B cell (primary cell): ENCODE measurements around the gene PIP5KL1. TPM values are rescaled to one million over a fixed set of nuclear protein-coding genes. Genes with fewer than 3 reads are reported as not detected.

Experiments
- ATAC-seq: fragments of 200-7000 bp; cut with Tn5 transposase; one replicate; pipeline ENCODE4 v1.10.0; 2021; ENCODE audit warnings: low read depth, mild to moderate bottlenecking, moderate number of reproducible peaks, moderate library complexity
- CTCF ChIA-PET: fragments of 350-600 bp; sonication (Branson Sonifier 250); formaldehyde crosslinking; loops from one replicate; lab custom pipeline; 2021; ENCODE audit warnings: antibody characterized with exemption, inconsistent platforms; lab: Charles Lee
- POLR2A ChIA-PET: fragments of 350-600 bp; sonication (Branson Sonifier 250); formaldehyde crosslinking; loops from one replicate; lab custom pipeline; 2021; ENCODE audit warnings: antibody characterized with exemption; lab: Charles Lee
- DNase-seq: peaks from one replicate; pipeline ENCODE4 v3.0.0; 2013
- H2AFZ ChIP-seq: 2 replicates; pipeline ENCODE4 v1.6.1; 2012; ENCODE audit warnings: mild to moderate bottlenecking, low read depth, low read length; ENCODE audit not compliant: insufficient read depth, poor library complexity, severe bottlenecking
- H3K27ac ChIP-seq, 2 donors: 1 replicate in 1 of 2; 2 replicates in 1 of 2; pipeline ENCODE4 v1.5.1; 2012 to 2013; ENCODE audit warnings: low read length in 2 of 2, mild to moderate bottlenecking in 2 of 2, moderate library complexity in 1 of 2
- H3K27me3 ChIP-seq, 4 experiments: fragments of 200-600 bp in 1 of 4; sonication (generic) in 1 of 4; replicated peaks in 1 of 4; 1 replicate in 2 of 4; 2 replicates in 2 of 4; pipeline versions ENCODE4 v1.6.1 to v1.7.0; 2013 to 2016; ENCODE audit warnings: low read length in 3 of 4, mild to moderate bottlenecking in 2 of 4, mixed read lengths in 1 of 4, moderate library complexity in 1 of 4; ENCODE audit not compliant: insufficient read depth in 4 of 4, control insufficient read depth in 3 of 4; ENCODE audit errors: control extremely low read depth in 1 of 4
- H3K36me3 ChIP-seq, 2 experiments: replicated peaks in 1 of 2; 1 replicate in 1 of 2; 2 replicates in 1 of 2; pipeline versions ENCODE4 v1.6.1 to v1.7.1; 2013; ENCODE audit warnings: low read length in 1 of 2; ENCODE audit not compliant: insufficient read depth in 2 of 2, control insufficient read depth in 1 of 2; ENCODE audit errors: control extremely low read depth in 1 of 2, extremely low read depth in 1 of 2
- H3K4me1 ChIP-seq, 2 donors: fragments of 200-600 bp in 1 of 2; sonication (generic) in 1 of 2; 1 replicate in 1 of 2; 2 replicates in 1 of 2; pipeline versions ENCODE4 v1.5.1 to v1.6.1; 2013 to 2017; ENCODE audit warnings: low read length in 2 of 2; ENCODE audit not compliant: control insufficient read depth in 2 of 2, insufficient read depth in 2 of 2
- H3K4me2 ChIP-seq: replicated peaks from 2 replicates; pipeline ENCODE3; 2012; ENCODE audit warnings: mild to moderate bottlenecking, low read depth, low read length; ENCODE audit not compliant: poor library complexity, severe bottlenecking
- H3K4me3 ChIP-seq, 5 experiments: fragments of 200-600 bp in 1 of 5; sonication (generic) in 1 of 5; 1 replicate in 3 of 5; 2 replicates in 2 of 5; pipeline versions ENCODE4 v1.5.1 to v1.7.0; 2011 to 2016; ENCODE audit warnings: low read length in 4 of 5, mild to moderate bottlenecking in 4 of 5, low read depth in 2 of 5, control low read depth in 1 of 5, moderate library complexity in 1 of 5; ENCODE audit not compliant: insufficient read depth in 1 of 5; ENCODE audit errors: control extremely low read depth in 1 of 5, extremely low read depth in 1 of 5
- H3K79me2 ChIP-seq: fragments of 200-600 bp; sonication (generic); one replicate; pipeline ENCODE4 v1.6.0; 2016; ENCODE audit warnings: low read length; ENCODE audit not compliant: control insufficient read depth, insufficient read depth
- H3K9ac ChIP-seq: fragments of 200-600 bp; sonication (generic); 2 replicates; pipeline ENCODE4 v1.6.1; 2017; ENCODE audit warnings: mild to moderate bottlenecking, low read length, moderate library complexity
- H3K9me3 ChIP-seq, 3 donors: one replicate each; pipeline versions ENCODE4 v1.6.1 to v1.7.1; 2013; ENCODE audit warnings: low read length in 2 of 3; ENCODE audit not compliant: control insufficient read depth in 2 of 3, insufficient read depth in 1 of 3; ENCODE audit errors: control extremely low read depth in 1 of 3
- H4K20me1 ChIP-seq: 2 replicates; pipeline ENCODE4 v1.6.0; 2012; ENCODE audit warnings: mild to moderate bottlenecking, low read length; ENCODE audit not compliant: insufficient read depth, control insufficient read depth, poor library complexity, severe bottlenecking
- H3K27ac Mint-ChIP-seq: one replicate; pipeline ENCODE4 v1.8.0; 2021; ENCODE audit warnings: mixed read lengths
- H3K27me3 Mint-ChIP-seq: one replicate; pipeline ENCODE4 v1.8.0; 2021; ENCODE audit warnings: mixed read lengths
- H3K4me1 Mint-ChIP-seq: one replicate; pipeline ENCODE4 v1.8.0; 2021; ENCODE audit warnings: mixed read lengths
- H3K4me3 Mint-ChIP-seq: one replicate; pipeline ENCODE4 v1.8.0; 2021; ENCODE audit warnings: mixed read lengths
- H3K9me3 Mint-ChIP-seq: one replicate; pipeline ENCODE4 v1.8.0; 2022; ENCODE audit warnings: mixed read lengths; ENCODE audit not compliant: insufficient read depth
- CTCF ChIP-seq: fragments of 200-600 bp; IDR thresholded peaks from one replicate; pipeline ENCODE4 v1.8.0; 2022; ENCODE audit warnings: antibody characterized with exemption, mild to moderate bottlenecking
- EZH2 ChIP-seq: IDR thresholded peaks from 2 replicates; pipeline ENCODE4 v1.6.1; 2012; ENCODE audit warnings: borderline replicate concordance, low read depth, mild to moderate bottlenecking, moderate library complexity, low read length; ENCODE audit not compliant: insufficient read depth, poor library complexity, severe bottlenecking
- WGBS: methylation state at CpG from one replicate; pipeline ENCODE4 v1.1.5; 2013; ENCODE audit warnings: missing lambda C conversion rate; ENCODE audit not compliant: insufficient coverage; 5-methylcytosine and 5-hydroxymethylcytosine counted together
- intact Hi-C: fragments of 100-400 bp; cut with micrococcal nuclease; formaldehyde crosslinking; loops from one replicate; pipeline ENCODE4 v1.10.0; 2022
- polyA plus RNA-seq: library from polyadenylated mRNA; depleted of rRNA; stranded (reverse); fragments of >200 nt; gene quantifications from 2 replicates; pipeline ENCODE4 v1.2.3, GENCODE V29; 2012
- total RNA-seq, 2 donors: library from RNA; stranded (reverse); fragments of 120-200 nt in 1 of 2; gene quantifications; 1 replicate in 1 of 2; 2 replicates in 1 of 2; pipeline versions ENCODE4 v1.2.3 to v1.2.4, GENCODE V29; 2013 to 2022

The PIP5KL1 gene
- total and polyA plus RNA-seq, 2 donors (not counting 1 experiment from before 2014, with no cell fraction given) = 0.75 to 1.4 TPM

DNA sequence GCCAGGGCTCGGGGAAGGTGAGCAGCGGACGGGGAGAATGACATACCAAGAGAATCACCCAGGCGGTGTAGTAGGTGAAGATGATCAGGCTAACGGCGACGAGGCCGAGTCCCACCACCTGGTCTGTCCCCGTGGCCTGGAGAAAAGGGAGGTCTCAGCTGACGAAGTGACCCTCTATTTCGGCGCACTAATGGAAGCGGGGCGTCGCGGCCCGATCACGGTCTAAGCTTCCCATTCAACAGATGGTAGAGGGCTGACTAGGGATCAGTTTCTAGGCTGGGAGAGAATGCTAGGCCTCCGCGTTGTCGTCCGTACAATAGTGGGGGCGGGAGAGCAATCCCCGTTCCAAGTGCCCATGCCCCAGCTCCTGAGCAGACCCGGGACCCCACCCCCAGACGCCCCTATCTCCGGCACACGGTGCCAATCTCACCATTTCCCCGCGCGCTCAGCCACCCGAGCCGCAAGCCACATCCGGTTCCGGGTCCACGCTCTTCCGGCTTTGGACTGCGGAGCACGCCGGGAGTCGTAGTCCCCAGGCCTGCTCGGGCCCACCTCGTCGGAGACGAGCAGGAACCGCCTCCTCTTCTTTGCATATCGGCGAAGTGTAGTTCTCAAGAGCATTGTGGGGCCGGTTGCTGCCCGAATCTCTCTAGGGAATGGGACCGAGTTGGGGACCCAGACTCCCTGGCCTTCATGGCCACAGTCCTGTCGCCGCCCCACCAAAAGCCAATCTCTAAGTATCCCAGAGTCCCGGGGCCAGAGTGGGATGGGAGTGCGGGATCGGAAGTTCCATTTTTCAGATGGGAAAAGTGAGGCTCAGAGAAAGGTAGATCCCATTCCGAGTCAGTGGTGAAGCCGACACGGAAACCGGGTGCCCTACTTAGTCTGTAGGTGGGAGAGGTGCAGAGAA, 7.1 kb upstream of the PIP5KL1 start, which contains the start of gene DPM2:
TSS of gene DPM2 (minus strand) at position 467 of the 910 bp plus-strand sequence. CDS start at position 433, 34 bp downstream.
- intact Hi-C loops = loop anchor here (1.0 kb wide), 2 partner anchors 10 to 202 kb away; partner anchors contain the start of gene TOR2A
- ATAC-seq (peak; percentile 90), DNase-seq (peak; percentile 93)
- Mint-ChIP-seq H3K9me3 (no peaks in the 10 kb centered on the region), H3K27ac (peak within 1 kb of the TSS; percentile 98), H3K4me1 (peaks cover 39% of the 10 kb centered on the region), H3K4me3 (peak within 1 kb of the TSS; percentile 93), H3K27me3 (no peaks in the 10 kb centered on the region)
- WGBS = 9% methylated on average over 56 of the region's 60 CpGs
- H3K79me2 ChIP-seq = peaks cover 47% of the 10 kb centered on the region
- H3K4me2 ChIP-seq = peak within 1 kb of the TSS; percentile 83
- no peaks in the 10 kb centered on the region for H3K27me3 ChIP-seq
- H3K4me1 ChIP-seq = peaks cover 24 to 30% of the 10 kb centered on the region in 2 donors
- H3K9ac ChIP-seq = peak within 1 kb of the TSS; percentile 79
- H4K20me1 ChIP-seq = peaks cover 26% of the 10 kb centered on the region
- peak within 1 kb of the TSS; percentile 85 for H2AFZ ChIP-seq
- peak within 1 kb of the TSS; percentile 75 to 86 for H3K27ac ChIP-seq
- H3K4me3 ChIP-seq = peak within 1 kb of the TSS; percentile 69 to 92 (median 79)
- ChIA-PET CTCF (interaction anchor here (1.7 kb wide), 1 partner anchor 180 kb away, joined by 5 read pairs; no protein-coding TSS in a partner anchor), POLR2A (interaction anchor here (0.6 to 1.1 kb wide), 3 partner anchors 16 to 95 kb away, joined by 3 to 4 read pairs (median 4); no protein-coding TSS in a partner anchor)
- H3K36me3 ChIP-seq = peaks cover 0 to 24% of the 10 kb centered on the region in 2 experiments
- peaks cover 0 to 4% (median 0%) of the 10 kb centered on the region in 3 donors for H3K9me3 ChIP-seq
- TF ChIP-seq EZH2 (no peak), CTCF (no peak)
